Mesangial cell (primary cell): ENCODE data around the gene FAM78B. TPM values are rescaled to one million over a fixed set of nuclear protein-coding genes. Genes with fewer than 3 reads are reported as not detected.

ENCODE experiments used
- total RNA-seq: library from RNA; depleted of rRNA; stranded (reverse); fragments of >200 nt; gene quantifications from 2 replicates; pipeline ENCODE4 v1.2.3, GENCODE V29; 2015

The FAM78B gene
- total RNA-seq, result under 0.01 and 0.38 TPM in 2 replicates

GRCh38 chr1:166166698-166167571 is at the start of gene FAM78B:
Gene FAM78B, minus strand, starts transcription at chr1:166167001. Its CDS starts 753 bp downstream, at chr1:166166248.

